DMS53 treated with DMSO at 0.1 percent for 48 hours (cell line): ENCODE measurements around the gene TACR2.

Source experiments
- DNase-seq: peaks from one replicate; lab custom pipeline; 2025; ENCODE audit not compliant: unreplicated experiment; lab: John Stamatoyannopoulos, UW

The TACR2 gene

GRCh38 chr10:69421611-69422308, 5.0 kb upstream of the TACR2 start:
- peak; percentile 97 for DNase-seq

- no peak for DNase-seq
These were observed 3.0 kb upstream of the TACR2 start for GRCh38 chr10:69419744-69420126.

GRCh38 chr10:69419096-69419743, 2.5 kb upstream of the TACR2 start:
- DNase-seq = no peak

GRCh38 chr10:69418052-69418752, 1.5 kb upstream of the TACR2 start:
- DNase-seq = peak; percentile 35

GRCh38 chr10:69417542-69417941, 824 bp upstream of the TACR2 start:
- DNase-seq = no peak

- DNase-seq = no peak
These were observed 767 bp downstream of the TACR2 start for GRCh38 chr10:69415951-69416350.

GRCh38 chr10:69415049-69415448, 1.7 kb downstream of the TACR2 start:
- no peak for DNase-seq

- DNase-seq = no peak
These were observed 2.4 kb downstream of the TACR2 start for GRCh38 chr10:69414036-69415018.

- DNase-seq = no peak
These were observed 3.4 kb downstream of the TACR2 start for GRCh38 chr10:69413221-69413865.

GRCh38 chr10:69412232-69412790, 4.4 kb downstream of the TACR2 start:
- no peak for DNase-seq

- no peak for DNase-seq
These were observed 5.2 kb downstream of the TACR2 start for GRCh38 chr10:69411476-69411875.

- DNase-seq = no peak
These were observed 6.2 kb downstream of the TACR2 start for GRCh38 chr10:69410487-69410886.

GRCh38 chr10:69409968-69410367, 6.8 kb downstream of the TACR2 start:
- DNase-seq = no peak

GRCh38 chr10:69409176-69409495, 7.6 kb downstream of the TACR2 start:
- no peak for DNase-seq

- DNase-seq = peak; percentile 90
These were observed 8.2 kb downstream of the TACR2 start for GRCh38 chr10:69408318-69409175.

- DNase-seq = no peak
These were observed 9.0 kb downstream of the TACR2 start for GRCh38 chr10:69407621-69408301.

- DNase-seq = no peak
These were observed 9.7 kb downstream of the TACR2 start for GRCh38 chr10:69406816-69407580.

GRCh38 chr10:69406302-69406811, 10.4 kb downstream of the TACR2 start:
- DNase-seq = no peak
